Right lobe of liver (tissue), 6 donors: ENCODE measurements around the gene PTPRN2. TPM values are rescaled to one million over a fixed set of nuclear protein-coding genes. Genes with fewer than 3 reads are reported as not detected.

ENCODE experiments used
- ATAC-seq, 4 donors: fragments of 200-7000 bp; cut with Tn5 transposase; one replicate each; pipeline ENCODE4 v1.9.1; 2020; ENCODE audit warnings: mild to moderate bottlenecking in 4 of 4, moderate library complexity in 4 of 4
- DNase-seq, 3 donors: peaks; one replicate each; pipeline ENCODE4 v3.0.0-alpha.2; 2020
- H3K27ac ChIP-seq, 3 donors: fragments of 200-600 bp; one replicate each; pipeline ENCODE4 v1.8.0; 2022
- H3K27me3 ChIP-seq, 2 donors: fragments of 200-600 bp; one replicate each; pipeline ENCODE4 v1.8.0; 2022
- H3K36me3 ChIP-seq, 4 donors: fragments of 200-600 bp; sonication (generic) in 1 of 4; one replicate each; pipeline versions ENCODE4 v1.5.1 to v1.8.0; 2017 to 2022; ENCODE audit warnings: control low read depth in 1 of 4
- H3K4me1 ChIP-seq, 4 donors: fragments of 200-600 bp; sonication (generic) in 1 of 4; one replicate each; pipeline versions ENCODE4 v1.5.1 to v1.8.0; 2017 to 2022; ENCODE audit warnings: control low read depth in 1 of 4
- H3K4me3 ChIP-seq, 3 donors: fragments of 200-600 bp; one replicate each; pipeline ENCODE4 v1.8.0; 2022
- H3K9me3 ChIP-seq, 4 donors: fragments of 200-600 bp; sonication (generic) in 1 of 4; one replicate each; pipeline versions ENCODE4 v1.5.1 to v1.8.0; 2017 to 2022; ENCODE audit warnings: control low read depth in 1 of 4
- POLR2A ChIP-seq: fragments of 450-650 bp; IDR thresholded peaks from one replicate; pipeline ENCODE4 v1.6.1; 2017; ENCODE audit warnings: antibody characterized with exemption, mild to moderate bottlenecking
- WGBS: methylation state at CpG from one replicate; pipeline ENCODE4 v1.1.6; 2018; ENCODE audit warnings: low coverage, low lambda C conversion rate; ENCODE audit not compliant: insufficient coverage; ENCODE audit errors: missing lambda C conversion rate; 5-methylcytosine and 5-hydroxymethylcytosine counted together
- intact Hi-C, 2 donors: fragments of 100-400 bp; cut with DNase I; formaldehyde crosslinking; loops; one replicate each; pipeline versions ENCODE4 v1.11.2 to v1.14.1; 2022
- total RNA-seq, 6 experiments: library from RNA; depleted of rRNA in 2 of 6; stranded (reverse); fragments of >200 nt in 2 of 6; fragmentation: NEBNext Ultra II Directional in 3 of 6; extraction: Animal tissue kit (Norgen Biotek cat#: 25700) in 3 of 6; gene quantifications; one replicate each; pipeline versions ENCODE4 v1.1.0 to v1.2.4, GENCODE V29; 2016 to 2023
- TF ChIP-seq, protein P1 (sequence below), 4 donors: fragments of 200-600 bp in 3 of 4; fragments of 450-650 bp in 1 of 4; IDR thresholded peaks; one replicate each; pipeline versions ENCODE4 v1.5.1 to v1.8.0; 2016 to 2022; ENCODE audit warnings: antibody characterized with exemption in 4 of 4, mild to moderate bottlenecking in 2 of 4
- donor health status: DM: no; HTN: yes; CAD: no.
- donor health status: DM: no; HTN: no; CAD: no.
- donor health status: DM: no; HTN: no; CAD: no.
- donor health status: DM: no; HTN: yes; CAD: no.
- donor health status: DM: no; HTN: yes; CAD: no.

PTPRN2 gene
- total RNA-seq, 6 experiments from 2014 or later = 0.15 to 0.87 (median 0.67) TPM

DNA sequence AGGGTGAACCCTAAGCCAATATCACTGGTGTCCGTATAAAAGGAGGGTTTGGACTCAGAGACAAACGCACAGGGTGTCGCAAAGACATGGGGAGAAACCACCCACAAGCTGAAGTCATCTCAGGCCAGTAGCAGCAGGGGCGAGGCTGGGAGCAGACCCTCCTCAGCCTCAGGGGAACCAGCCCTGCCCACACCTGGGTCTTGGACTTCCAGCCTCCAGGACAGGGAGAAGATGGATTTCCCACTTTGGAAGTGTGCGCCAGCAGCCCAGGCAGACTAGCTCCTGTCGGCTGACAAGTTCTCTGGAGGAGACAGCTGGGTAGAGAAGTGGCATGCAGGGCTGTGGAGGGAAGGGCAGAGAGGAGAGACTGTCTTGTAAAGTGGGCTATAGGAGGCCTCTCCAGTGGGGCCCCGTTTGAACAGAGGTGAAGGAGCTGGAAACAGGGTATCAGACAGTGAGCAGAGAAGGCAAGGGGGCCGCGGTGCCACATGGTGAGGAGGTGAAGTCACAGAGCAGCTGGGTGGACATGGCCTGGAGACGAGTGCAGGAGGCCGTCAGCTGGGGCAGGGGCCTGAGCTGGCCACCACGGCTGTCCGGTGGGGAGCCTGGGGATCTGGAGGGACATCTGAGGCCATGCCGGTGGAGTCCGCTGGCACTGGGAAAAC is 475.6 kb downstream of the PTPRN2 start:
- intact Hi-C loops = no loop called here
- Histone ChIP-seq H3K4me1 (no peaks in the 10 kb centered on the region), H3K27ac (no peak overlapping the region), H3K27me3 (no peaks in the 10 kb centered on the region), H3K4me3 (no peak overlapping the region), H3K9me3 (no peaks in the 10 kb centered on the region), H3K36me3 (no peaks in the 10 kb centered on the region)
- peak in 1 of 3 donors; percentile 23 for DNase-seq
- no peak for ATAC-seq
- WGBS = 70% methylated on average over 6 of the region's 15 CpGs
- no peak for TF ChIP-seq POLR2A
- TF ChIP-seq, protein P1, sequence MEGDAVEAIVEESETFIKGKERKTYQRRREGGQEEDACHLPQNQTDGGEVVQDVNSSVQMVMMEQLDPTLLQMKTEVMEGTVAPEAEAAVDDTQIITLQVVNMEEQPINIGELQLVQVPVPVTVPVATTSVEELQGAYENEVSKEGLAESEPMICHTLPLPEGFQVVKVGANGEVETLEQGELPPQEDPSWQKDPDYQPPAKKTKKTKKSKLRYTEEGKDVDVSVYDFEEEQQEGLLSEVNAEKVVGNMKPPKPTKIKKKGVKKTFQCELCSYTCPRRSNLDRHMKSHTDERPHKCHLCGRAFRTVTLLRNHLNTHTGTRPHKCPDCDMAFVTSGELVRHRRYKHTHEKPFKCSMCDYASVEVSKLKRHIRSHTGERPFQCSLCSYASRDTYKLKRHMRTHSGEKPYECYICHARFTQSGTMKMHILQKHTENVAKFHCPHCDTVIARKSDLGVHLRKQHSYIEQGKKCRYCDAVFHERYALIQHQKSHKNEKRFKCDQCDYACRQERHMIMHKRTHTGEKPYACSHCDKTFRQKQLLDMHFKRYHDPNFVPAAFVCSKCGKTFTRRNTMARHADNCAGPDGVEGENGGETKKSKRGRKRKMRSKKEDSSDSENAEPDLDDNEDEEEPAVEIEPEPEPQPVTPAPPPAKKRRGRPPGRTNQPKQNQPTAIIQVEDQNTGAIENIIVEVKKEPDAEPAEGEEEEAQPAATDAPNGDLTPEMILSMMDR (IDR thresholded peaks at IDR 0.05) = no peak

DNA sequence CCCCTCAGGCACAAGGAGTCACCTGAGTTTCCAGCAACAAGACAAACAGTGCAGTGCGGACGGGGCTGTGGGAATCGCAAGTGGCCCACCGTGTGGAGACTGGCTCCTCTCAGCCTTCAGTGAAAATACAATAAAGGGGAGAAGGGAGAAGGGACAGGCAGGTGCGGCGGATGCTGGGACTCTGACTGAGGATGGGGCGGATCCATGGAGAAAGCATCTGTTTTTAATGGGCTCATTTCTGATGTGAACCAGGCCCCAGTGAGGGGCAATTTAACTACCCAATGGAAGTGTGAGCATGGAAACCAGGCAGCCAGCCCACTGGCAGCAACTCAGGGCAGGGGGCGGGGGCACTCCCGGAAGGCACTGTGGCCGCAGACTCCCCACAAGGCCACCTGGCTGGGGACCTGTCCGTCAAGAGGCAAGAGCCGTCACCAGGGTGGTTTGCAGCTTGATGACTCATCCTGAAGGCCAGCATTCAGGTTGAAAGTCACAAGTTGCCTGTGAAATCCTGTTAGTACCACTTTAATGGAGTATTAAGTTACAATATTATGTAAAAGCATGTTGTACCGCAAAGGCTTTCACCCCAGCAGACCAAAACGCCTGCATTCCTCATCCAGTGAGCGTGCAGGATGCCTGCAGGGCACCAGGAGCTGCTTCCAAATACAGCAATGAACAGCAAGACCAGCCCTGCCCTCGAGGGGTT is 476.4 kb downstream of the PTPRN2 start:
- H3K4me3 ChIP-seq = no peak overlapping the region
- no peaks in the 10 kb centered on the region for H3K9me3 ChIP-seq
- no peaks in the 10 kb centered on the region for H3K4me1 ChIP-seq
- DNase-seq = peak in 1 of 3 donors; percentile 23
- H3K36me3 ChIP-seq = no peaks in the 10 kb centered on the region
- no peaks in the 10 kb centered on the region for H3K27me3 ChIP-seq
- no peak overlapping the region for H3K27ac ChIP-seq
- TF ChIP-seq POLR2A = no peak
- TF ChIP-seq, protein P1 (IDR thresholded peaks at IDR 0.05) = no peak
- intact Hi-C loops = no loop called here
- WGBS = 62% methylated on average over 10 of the region's 16 CpGs
- ATAC-seq = no peak

DNA sequence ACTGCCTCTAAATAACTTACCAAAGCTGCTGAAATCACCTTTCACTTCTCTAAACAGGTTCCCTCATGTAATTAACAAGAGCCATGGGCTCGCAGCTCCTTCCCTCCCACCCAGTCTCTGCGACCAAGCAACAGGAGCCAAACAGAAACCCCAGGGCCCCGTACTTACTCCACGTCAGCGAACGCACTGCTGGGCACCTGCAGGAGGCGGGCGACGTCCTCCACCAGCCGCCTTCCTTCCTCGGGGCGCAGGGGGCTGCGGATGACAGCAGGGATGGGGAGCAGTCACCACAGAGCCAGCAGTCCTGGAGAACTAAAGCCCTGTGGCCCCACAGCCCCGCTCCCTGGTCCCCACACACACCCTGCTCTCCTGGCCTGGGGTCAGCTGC is 477.0 kb downstream of the PTPRN2 start:
- Histone ChIP-seq H3K27ac (no peak overlapping the region), H3K27me3 (no peaks in the 10 kb centered on the region), H3K9me3 (no peaks in the 10 kb centered on the region), H3K4me1 (no peaks in the 10 kb centered on the region), H3K4me3 (no peak overlapping the region), H3K36me3 (no peaks in the 10 kb centered on the region)
- TF ChIP-seq, protein P1 (IDR thresholded peaks at IDR 0.05) = no peak
- TF ChIP-seq POLR2A = no peak
- ATAC-seq (no peak), DNase-seq (no peak)
- intact Hi-C loops = no loop called here
- WGBS = 63% methylated on average over 2 of the region's 14 CpGs

DNA sequence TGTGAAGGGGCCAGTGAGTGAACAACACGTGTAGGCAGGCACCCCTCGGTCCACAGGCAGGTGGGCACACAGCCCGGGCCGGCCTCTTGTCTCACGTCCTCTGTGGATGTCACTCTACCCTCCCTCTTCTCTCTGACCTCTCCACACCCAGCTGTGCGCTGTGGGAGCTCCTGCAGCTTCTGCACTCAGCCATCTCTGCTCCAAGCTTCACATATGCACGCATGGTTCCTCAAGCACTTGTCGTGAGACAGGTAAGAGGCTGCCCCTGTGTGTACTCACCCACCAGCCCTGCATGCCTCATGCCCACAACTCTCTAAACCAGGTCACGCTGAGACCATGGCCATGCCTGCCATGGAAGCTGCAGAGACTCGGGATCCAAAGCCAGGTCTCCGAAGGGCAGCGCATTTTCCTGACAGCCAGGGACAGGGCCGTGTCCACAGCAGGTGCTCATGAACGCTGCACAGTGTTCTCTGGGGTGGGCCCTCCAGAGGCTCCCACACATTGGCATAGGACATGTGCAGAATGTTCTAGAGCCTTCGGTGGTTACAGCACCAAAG is 477.5 kb downstream of the PTPRN2 start:
- Histone ChIP-seq H3K27me3 (no peaks in the 10 kb centered on the region), H3K27ac (no peak overlapping the region), H3K4me3 (no peak overlapping the region), H3K36me3 (no peaks in the 10 kb centered on the region), H3K9me3 (no peaks in the 10 kb centered on the region), H3K4me1 (no peaks in the 10 kb centered on the region)
- no peak for TF ChIP-seq POLR2A
- TF ChIP-seq, protein P1 (IDR thresholded peaks at IDR 0.05) = no peak
- 70% methylated on average over 2 of the region's 15 CpGs for WGBS
- peak in 1 of 3 donors; percentile 24 for DNase-seq
- no peak for ATAC-seq
- intact Hi-C loops = no loop called here
